Upper lobe of left lung (tissue), 4 donors: ENCODE results near the gene PDYN.

Experiments
- CTCF ChIP-seq, 6 experiments: fragments of 450-650 bp in 4 of 6; fragments of 200-600 bp in 2 of 6; sonication (generic) in 2 of 6; IDR thresholded peaks; one replicate each; pipeline ENCODE4 v1.5.1; 2016 to 2019; ENCODE audit warnings: antibody characterized with exemption in 6 of 6
- POLR2A ChIP-seq, 4 donors: fragments of 450-650 bp; IDR thresholded peaks; one replicate each; pipeline ENCODE4 v1.5.1; 2016 to 2017; ENCODE audit warnings: antibody characterized with exemption in 4 of 4, mild to moderate bottlenecking in 2 of 4

- no peak for TF ChIP-seq CTCF (IDR thresholded peaks at IDR 0.05)
- TF ChIP-seq POLR2A (IDR thresholded peaks at IDR 0.05): no peak
Measured at GRCh38 chr20:1973601-1974440, 20.0 kb downstream of the PDYN start.
